Pancreas (tissue), 10 donors: Measurements from ENCODE around the gene PRXL2A. TPM values are rescaled to one million over a fixed set of nuclear protein-coding genes. Genes with fewer than 3 reads are reported as not detected.

Source experiments
- ATAC-seq, 4 donors: fragments of 200-7000 bp; cut with Tn5 transposase; one replicate each; pipeline versions ENCODE4 v1.8.0 to v1.9.1; 2020; ENCODE audit warnings: mild to moderate bottlenecking in 4 of 4, moderate library complexity in 4 of 4
- DNase-seq, 6 donors: peaks; one replicate each; pipeline ENCODE4 v3.0.0-alpha.2; 2020
- FAIRE-seq: peaks from 2 replicates; lab custom pipeline; 2012; peaks lifted over from hg19 to GRCh38; lab: Jason Lieb, UNC
- H3K27ac ChIP-seq, 4 donors: fragments of 200-600 bp; sonication (generic); 1 replicate in 3 of 4; 2 replicates in 1 of 4; pipeline versions ENCODE4 v1.5.0 to v1.8.0; 2020
- H3K27me3 ChIP-seq, 4 donors: fragments of 200-600 bp; one replicate each; pipeline ENCODE4 v1.8.0; 2021
- H3K36me3 ChIP-seq, 3 donors: fragments of 200-600 bp; sonication (generic) in 1 of 3; one replicate each; pipeline versions ENCODE4 v1.5.0 to v1.8.0; 2020 to 2021
- H3K4me1 ChIP-seq, 3 donors: fragments of 200-600 bp; one replicate each; pipeline ENCODE4 v1.8.0; 2021
- H3K4me3 ChIP-seq, 4 donors: fragments of 200-600 bp; sonication (generic) in 2 of 4; one replicate each; pipeline versions ENCODE4 v1.5.0 to v1.8.0; 2020 to 2021
- H3K9me3 ChIP-seq, 4 donors: fragments of 200-600 bp; one replicate each; pipeline ENCODE4 v1.8.0; 2021
- CTCF ChIP-seq, 4 donors: fragments of 200-600 bp; sonication (generic) in 3 of 4; IDR thresholded peaks; one replicate each; pipeline versions ENCODE4 v1.5.0 to v1.8.0; 2021; ENCODE audit warnings: antibody characterized with exemption in 4 of 4
- WGBS, 2 donors: extraction: QIAGEN DNeasy Blood & Tissue Kit; methylation state at CpG; one replicate each; pipeline ENCODE4 v1.1.7; 2013; 5-methylcytosine and 5-hydroxymethylcytosine counted together
- intact Hi-C, 3 donors: fragments of 100-400 bp; cut with DNase I; formaldehyde crosslinking; loops; one replicate each; pipeline versions ENCODE4 v1.11.1 to v1.14.2; 2022
- polyA plus RNA-seq, 2 donors: library from polyadenylated mRNA; stranded (reverse); fragments of 200-250 nt; gene quantifications; one replicate each; pipeline ENCODE4 v1.2.3, GENCODE V29; 2013
- total RNA-seq, 6 donors: library from RNA; stranded (reverse); fragmentation: NEBNext Ultra II Directional in 4 of 6; extraction: Animal tissue kit (Norgen Biotek cat#: 25700) in 4 of 6; gene quantifications; one replicate each; pipeline versions ENCODE4 v1.2.1 to v1.2.4, GENCODE V29; 2021 to 2023
- donor health status: healthy with polysubstance abuse.
- donor health status: DM: no; HTN: no; CAD: no; lungs with moderate emphysema.
- donor health status: DM: no; HTN: no; CAD: no.
- donor health status: control.
- donor health status: control.
- donor health status: Bipolar disorder and iron deficiency.
- donor health status: DM: yes; HTN: yes; CAD: no.
- donor health status: DM: no; HTN: no; CAD: no.
- donor health status: DM: no; HTN: no; CAD: no.
- donor health status: DM: yes; HTN: yes; CAD: no.

PRXL2A gene
- total and polyA plus RNA-seq, 8 donors = 18.2 to 39.8 (median 26.8) TPM

- Histone ChIP-seq H3K27me3 (no peaks in the 10 kb centered on the region), H3K9me3 (no peaks in the 10 kb centered on the region), H3K4me1 (peaks cover 48 to 75% (median 53%) of the 10 kb centered on the region in 3 donors), H3K36me3 (no peaks in the 10 kb centered on the region), H3K4me3 (no peak overlapping the region), H3K27ac (peak overlapping the region in 3 of 4 donors; percentile 79 to 85 (median 83))
- no peak for TF ChIP-seq CTCF (IDR thresholded peaks at IDR 0.05)
- no peak for ATAC-seq
- DNase-seq = no peak
- no peak for FAIRE-seq
- intact Hi-C loops = no loop called here
- 68 to 73% methylated on average over 6 of the region's 6 CpGs for WGBS, 2 donors
These were observed 50.3 kb downstream of the PRXL2A start for GRCh38 chr10:80458638-80459037.

- H3K27ac ChIP-seq = peak overlapping the region; percentile 63 to 85 (median 81)
- ATAC-seq (peak in 2 of 4 donors; percentile 4), DNase-seq (peak in 2 of 6 donors; percentile 26 to 47), FAIRE-seq (no peak)
- H3K36me3 ChIP-seq = no peaks in the 10 kb centered on the region
- H3K9me3 ChIP-seq = no peaks in the 10 kb centered on the region
- TF ChIP-seq CTCF (IDR thresholded peaks at IDR 0.05) = no peak
- peaks cover 54 to 81% (median 59%) of the 10 kb centered on the region in 3 donors for H3K4me1 ChIP-seq
- 20 to 23% methylated on average over 9 of the region's 9 CpGs for WGBS, 2 donors
- intact Hi-C loops = no loop called here
- H3K4me3 ChIP-seq = peak overlapping the region in 1 of 4 donors; percentile 10
- no peaks in the 10 kb centered on the region for H3K27me3 ChIP-seq
These were observed 50.9 kb downstream of the PRXL2A start for GRCh38 chr10:80459047-80459865.

- ATAC-seq = peak; percentile 87 to 92 (median 90)
- no peak for TF ChIP-seq CTCF (IDR thresholded peaks at IDR 0.05)
- H3K36me3 ChIP-seq = no peaks in the 10 kb centered on the region
- no peaks in the 10 kb centered on the region for H3K9me3 ChIP-seq
- peak overlapping the region; percentile 67 to 85 (median 81) for H3K27ac ChIP-seq
- no peaks in the 10 kb centered on the region for H3K27me3 ChIP-seq
- H3K4me1 ChIP-seq = peaks cover 64 to 91% (median 72%) of the 10 kb centered on the region in 3 donors
- FAIRE-seq = no peak
- H3K4me3 ChIP-seq = peak overlapping the region in 1 of 4 donors; percentile 10
- intact Hi-C loops = no loop called here
- 7 to 10% methylated on average over 6 of the region's 6 CpGs for WGBS, 2 donors
- peak; percentile 75 to 93 (median 92) for DNase-seq
These were observed 52.3 kb downstream of the PRXL2A start for GRCh38 chr10:80460399-80461207.

- H3K36me3 ChIP-seq = no peaks in the 10 kb centered on the region
- peaks cover 64 to 86% (median 77%) of the 10 kb centered on the region in 3 donors for H3K4me1 ChIP-seq
- 39 to 42% methylated on average over 8 of the region's 8 CpGs for WGBS, 2 donors
- ATAC-seq (peak in 2 of 4 donors; percentile 6 to 22), DNase-seq (peak in 1 of 6 donors; percentile 21), FAIRE-seq (no peak)
- H3K27ac ChIP-seq = peak overlapping the region; percentile 67 to 85 (median 81)
- TF ChIP-seq CTCF (IDR thresholded peaks at IDR 0.05) = no peak
- peak overlapping the region in 1 of 4 donors; percentile 1 for H3K4me3 ChIP-seq
- no peaks in the 10 kb centered on the region for H3K9me3 ChIP-seq
- H3K27me3 ChIP-seq = no peaks in the 10 kb centered on the region
- intact Hi-C loops = no loop called here
These were observed 53.1 kb downstream of the PRXL2A start for GRCh38 chr10:80461208-80462183.
